Testis (tissue), 2 donors: ENCODE data around the gene PSME1.

Experiments used
- CTCF ChIP-seq, 3 experiments: fragments of 450-650 bp in 2 of 3; fragments of 200-600 bp in 1 of 3; sonication (generic) in 1 of 3; IDR thresholded peaks; one replicate each; pipeline ENCODE4 v1.5.1; 2016 to 2019; ENCODE audit warnings: antibody characterized with exemption in 3 of 3, mild to moderate bottlenecking in 2 of 3, moderate library complexity in 1 of 3
- POLR2A ChIP-seq: fragments of 450-650 bp; IDR thresholded peaks from one replicate; pipeline ENCODE4 v1.6.1; 2017; ENCODE audit warnings: antibody characterized with exemption, mild to moderate bottlenecking, moderate library complexity

GRCh38 chr14:24172871-24173281 lies 36.9 kb downstream of the PSME1 start:
- no peak for TF ChIP-seq CTCF (IDR thresholded peaks at IDR 0.05)
- no peak for TF ChIP-seq POLR2A
